ENCODE results near the gene MAML3.
"Not testable (repeated sequence)": the region's sequence is repeated elsewhere in the genome, so short reads cannot be mapped to it uniquely, and the experiment has no call there.

Gene MAML3

DNA sequence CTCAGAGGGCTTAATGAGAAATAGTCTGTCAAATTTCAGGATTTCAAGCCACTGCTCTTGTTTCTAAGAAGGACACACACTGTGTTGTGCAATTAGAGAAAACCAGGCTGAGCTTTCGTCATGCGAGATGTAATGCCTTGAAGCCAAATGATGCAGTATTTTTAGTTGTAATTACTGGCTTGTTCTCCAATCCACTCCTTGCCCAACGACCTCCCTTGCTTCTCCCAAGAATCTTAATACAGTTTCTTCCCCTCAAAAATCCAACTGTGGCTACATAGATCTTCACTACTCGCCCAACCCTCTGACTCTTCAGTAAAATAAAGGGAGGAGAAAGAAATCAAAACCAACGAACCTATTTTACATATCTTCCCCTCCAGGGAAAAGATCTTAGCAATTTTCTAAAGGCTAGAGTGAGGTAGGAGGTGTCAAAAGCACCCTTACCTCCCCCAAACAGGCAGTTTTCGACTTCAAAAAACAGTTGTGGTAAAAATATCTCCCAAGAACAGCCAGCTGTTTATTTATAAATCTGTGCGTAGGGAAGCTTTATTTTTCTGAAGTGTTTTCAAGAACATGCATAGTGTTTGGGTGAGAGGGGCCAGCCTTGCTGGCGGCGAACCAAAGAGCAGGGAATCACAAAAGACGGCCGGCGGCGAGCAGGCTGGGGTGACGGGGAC is 419.6 kb downstream of the MAML3 start:
- DNase-seq (ENCODE audit: low read depth, low spot score): no peak
- H3K27ac ChIP-seq: no peak overlapping the region

DNA sequence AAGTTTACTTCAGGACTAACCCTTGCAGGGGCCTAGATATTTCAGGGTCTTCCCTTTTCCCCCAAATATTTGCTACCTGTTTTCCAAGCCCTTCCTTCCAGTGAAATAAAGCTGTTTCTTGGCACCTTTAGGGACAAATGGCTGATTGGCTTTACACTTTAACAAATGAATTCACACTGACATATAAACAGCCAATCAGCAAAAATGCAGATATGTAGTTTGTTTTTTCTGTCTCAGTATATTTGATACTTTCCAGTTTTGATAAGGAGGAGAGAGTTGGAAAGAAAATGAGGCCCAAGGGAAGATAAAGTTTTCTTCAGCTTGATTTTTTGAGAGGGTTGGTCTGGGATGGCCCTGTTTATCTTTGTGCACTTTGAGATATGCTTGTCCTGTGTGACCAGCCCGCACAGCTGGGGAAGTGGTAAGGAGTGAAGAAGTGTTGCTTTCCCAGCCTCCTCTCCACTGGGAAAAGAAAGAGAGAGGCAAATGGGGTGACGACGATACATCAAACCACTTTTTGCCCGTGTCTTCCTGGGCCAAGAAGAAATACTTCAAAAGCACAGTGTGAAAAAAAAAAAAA is 420.9 kb downstream of the MAML3 start:
- no peak for DNase-seq (ENCODE audit: low read depth, low spot score)
- H3K27ac ChIP-seq: no peak overlapping the region

DNA sequence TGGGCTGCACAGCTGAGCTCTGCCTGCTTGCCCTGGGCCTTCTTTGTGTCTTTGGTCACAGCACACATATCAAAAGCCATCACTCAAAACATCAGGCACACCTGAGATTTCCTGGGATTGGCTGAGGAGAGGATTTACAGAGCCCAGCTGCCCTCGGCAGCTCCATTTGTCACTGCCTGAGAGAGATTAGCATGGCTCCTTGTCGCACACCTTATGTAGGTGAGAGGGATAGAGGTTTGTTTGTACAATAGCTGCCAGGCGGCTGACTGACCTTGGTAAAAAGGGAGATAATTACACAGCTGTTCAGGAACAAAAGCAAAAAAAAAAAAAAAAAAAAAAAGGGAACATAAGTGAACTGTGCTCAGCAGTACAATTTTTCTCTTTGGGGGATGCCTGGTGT is 425.1 kb downstream of the MAML3 start:
- no peak overlapping the region for H3K27ac ChIP-seq

DNA sequence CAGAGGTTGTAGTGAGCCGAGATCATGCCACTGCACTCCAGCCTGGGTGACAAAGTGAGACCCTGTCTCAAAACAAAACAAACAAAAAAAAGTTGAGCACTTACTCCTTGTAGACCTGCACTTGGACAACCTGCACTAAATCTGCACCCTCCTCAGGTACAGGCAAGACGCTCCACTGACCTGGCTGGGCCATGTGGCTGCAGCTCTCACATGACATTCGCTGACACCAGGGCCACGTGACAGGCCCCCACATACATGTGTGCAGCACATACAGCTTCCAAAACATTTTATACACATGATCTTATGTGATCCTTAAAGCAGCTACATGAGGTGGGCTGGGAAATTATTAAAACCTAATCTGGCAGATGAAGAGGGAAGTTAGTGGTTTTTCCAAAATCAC is 425.8 kb downstream of the MAML3 start:
- no peak for DNase-seq (ENCODE audit: low read depth, low spot score)

More for the DNA sequence above, 425.1 kb downstream of the MAML3 start:
- no peak for DNase-seq (ENCODE audit: low read depth, low spot score)

DNA sequence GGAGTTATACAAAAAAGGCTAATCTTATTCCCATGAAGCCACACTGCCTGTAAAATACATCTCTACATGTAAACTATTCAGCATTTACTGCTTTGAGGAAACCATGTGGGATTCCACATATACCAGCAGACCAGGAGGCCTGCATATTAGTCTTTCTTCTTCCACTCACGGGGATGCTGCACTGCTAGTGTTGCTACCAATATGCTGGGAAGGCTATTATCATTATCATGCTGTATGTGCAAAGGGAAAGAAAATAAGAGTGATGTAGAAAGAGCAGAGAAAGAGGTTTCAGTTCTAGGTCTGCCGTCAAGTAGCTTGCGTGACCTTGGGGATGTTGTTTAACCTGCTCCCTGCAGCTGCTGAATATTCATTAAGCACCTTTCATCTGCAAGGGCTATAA is 427.4 kb downstream of the MAML3 start:
- no peak overlapping the region for H3K27ac ChIP-seq
- no peak for DNase-seq (ENCODE audit: low read depth, low spot score)

More for the DNA sequence above, 425.8 kb downstream of the MAML3 start:
- no peak overlapping the region for H3K27ac ChIP-seq

DNA sequence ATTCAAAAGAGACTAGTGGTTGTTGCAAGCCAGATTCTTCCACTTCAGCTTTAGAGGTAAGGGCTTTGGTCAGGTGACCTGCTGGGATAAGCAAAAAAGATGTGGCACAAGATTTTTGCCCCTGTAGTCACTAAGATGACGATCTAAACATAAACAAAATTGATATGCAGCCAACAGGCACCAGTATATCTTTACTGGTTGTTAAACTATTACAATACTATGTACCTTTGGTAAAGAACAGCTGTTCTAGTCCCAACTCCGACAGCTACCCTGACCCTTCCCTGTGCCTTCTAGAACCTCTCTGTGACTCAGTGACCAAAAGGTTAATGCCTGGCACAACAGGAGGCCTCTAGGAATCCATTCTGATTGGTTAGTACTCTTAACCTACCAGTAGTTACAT is 428.7 kb downstream of the MAML3 start:
- no peak for DNase-seq (ENCODE audit: low read depth, low spot score)

DNA sequence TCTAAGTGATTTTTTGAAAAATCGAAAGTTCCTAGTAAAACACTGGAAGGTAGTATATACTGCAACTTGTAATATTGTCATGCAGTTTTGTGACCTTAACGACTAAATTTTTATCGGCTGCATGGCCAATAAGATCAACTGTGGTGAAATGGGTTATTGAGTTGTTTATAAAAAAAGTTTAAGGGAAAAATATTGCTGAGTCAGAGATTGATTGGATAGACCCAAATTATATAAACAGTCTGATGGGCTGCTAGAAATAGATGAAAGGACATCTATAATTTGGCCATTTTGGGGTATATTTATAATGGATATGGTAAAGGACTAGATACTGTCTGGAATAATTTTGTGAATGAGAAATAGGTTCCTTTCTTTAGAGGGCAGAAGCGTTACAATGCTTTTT is 432.2 kb downstream of the MAML3 start:
- H3K27ac ChIP-seq: no peak overlapping the region
- no peak for DNase-seq (ENCODE audit: low read depth, low spot score)

More for the DNA sequence above, 428.7 kb downstream of the MAML3 start:
- H3K27ac ChIP-seq: no peak overlapping the region

DNA sequence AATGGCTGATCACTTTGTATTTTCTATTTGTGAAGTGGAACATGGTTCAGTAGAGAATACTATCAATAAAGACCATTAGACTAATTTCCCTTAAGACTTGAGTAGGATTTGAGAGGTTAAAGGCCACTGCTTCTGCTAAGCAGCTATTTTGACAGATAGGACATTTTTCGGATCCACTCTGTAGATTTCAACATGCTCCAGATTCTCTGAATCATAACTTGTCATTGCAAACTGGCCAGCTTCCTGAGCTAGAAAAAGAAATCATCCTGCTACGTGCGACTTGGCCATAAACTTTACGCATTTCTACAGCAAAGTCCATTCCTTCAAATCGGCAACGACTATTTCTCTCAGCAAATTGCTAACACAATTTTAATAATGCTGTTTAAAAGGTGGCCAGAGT is 433.2 kb downstream of the MAML3 start:
- DNase-seq (ENCODE audit: low read depth, low spot score): no peak
- H3K27ac ChIP-seq: no peak overlapping the region

DNA sequence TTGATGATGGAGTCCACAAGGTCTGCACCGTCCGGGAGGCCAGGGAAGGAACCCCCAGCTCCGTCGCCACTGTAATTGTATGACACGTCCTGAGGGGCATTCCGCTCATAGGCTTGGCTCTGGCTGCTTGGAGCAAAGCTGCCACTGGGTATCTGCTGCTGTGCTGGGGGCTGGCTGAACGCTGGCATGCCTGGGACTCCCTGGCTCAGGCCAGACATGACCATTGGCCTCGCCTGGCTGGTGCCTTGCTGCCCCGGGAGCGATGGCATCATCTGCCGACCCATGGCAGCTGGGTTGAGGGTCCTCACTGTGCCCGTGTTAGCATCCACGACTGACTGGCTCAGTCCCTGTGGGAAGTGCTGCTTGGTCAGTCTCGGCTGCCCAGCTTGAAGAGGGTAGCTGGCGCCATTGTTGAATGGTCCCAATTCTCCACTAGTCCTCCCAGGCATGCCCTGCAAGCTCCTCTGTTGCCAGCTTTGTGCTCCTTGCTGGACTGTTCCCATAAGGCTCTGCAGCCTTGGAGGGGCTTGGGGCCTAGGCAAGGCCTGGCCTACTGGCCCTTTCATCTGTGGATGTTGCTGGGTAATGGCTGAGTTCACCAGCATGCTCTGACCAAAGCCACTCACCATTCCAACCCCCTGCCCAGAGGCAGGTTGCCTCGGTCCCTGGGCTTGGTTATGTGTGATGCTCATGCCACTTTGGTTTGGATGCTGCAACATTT is 434.4 kb downstream of the MAML3 start:
- H3K27ac ChIP-seq: no peak overlapping the region
- no peak for DNase-seq (ENCODE audit: low read depth, low spot score)

DNA sequence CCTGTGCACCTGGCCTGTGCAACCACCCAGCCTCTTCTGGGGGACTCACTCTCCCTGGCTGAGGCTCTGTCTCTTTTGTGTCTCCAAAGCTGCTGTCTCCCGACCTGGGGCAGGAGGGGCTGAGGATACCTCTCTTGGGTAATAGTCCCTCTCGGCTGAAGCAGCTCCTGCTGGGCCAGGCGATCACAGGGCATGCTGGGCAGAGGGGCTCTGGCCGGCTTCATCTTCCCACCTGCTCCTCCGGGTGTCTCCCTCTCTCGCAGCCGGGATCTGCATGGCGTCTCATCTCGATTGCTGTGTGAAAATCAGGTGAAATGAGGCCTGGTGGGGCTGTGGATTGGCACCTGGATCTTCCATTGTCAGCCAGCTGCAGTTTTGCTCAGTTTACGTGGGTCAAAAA is 435.2 kb downstream of the MAML3 start:
- no peak overlapping the region for H3K27ac ChIP-seq
- no peak for DNase-seq (ENCODE audit: low read depth, low spot score)

DNA sequence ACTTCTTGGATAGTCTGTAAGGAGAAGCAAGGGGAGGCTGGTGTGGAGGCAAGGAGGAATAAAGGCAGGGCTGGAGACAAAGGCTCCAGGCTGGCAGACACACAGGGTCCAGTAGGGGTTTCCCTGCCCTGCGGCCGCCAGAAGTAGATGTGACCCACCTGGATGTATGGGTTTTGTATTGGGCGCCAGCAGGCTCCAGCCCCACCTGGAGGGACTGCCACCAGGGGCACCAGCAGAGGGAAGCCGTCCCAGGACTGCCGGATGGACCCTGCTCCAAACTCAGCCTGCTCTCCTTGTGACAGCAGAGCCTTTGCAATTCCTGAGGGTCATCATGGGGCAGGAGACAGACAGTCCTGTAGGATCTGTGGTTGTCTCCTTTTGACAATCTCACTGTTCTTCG is 435.6 kb downstream of the MAML3 start:
- no peak overlapping the region for H3K27ac ChIP-seq
- DNase-seq (ENCODE audit: low read depth, low spot score): no peak

DNA sequence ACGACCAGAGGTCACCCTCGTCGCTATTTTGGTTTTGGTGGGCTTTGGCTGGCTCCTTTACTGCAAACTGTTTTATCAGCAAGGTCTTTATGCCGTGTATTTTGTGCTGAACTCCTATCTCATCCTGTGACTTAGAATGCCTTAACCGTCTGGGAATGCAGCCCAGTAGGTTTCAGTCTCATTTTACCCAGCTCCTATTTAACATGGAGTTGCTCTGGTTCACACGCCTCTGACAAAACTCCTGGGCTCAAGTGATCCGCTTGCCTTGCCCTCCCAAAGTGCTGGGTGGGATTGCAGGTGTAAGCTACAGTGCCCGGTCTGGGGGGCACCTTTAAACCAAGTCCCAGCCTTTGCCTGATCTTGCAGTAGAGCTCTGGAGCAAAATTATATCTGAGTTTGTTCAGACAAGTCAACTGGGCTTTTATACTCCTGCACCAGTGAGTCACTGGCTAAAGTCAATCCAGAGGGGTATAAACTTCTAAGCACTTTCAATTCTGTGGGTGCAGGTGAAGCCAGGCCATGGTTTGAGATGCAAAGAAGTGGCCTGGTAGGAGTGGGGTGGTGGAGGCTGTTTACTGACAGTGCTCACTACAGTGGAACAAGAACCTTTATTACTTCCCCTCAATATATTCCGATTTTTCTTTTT is 438.1 kb downstream of the MAML3 start:
- no peak overlapping the region for H3K27ac ChIP-seq
- DNase-seq (ENCODE audit: low read depth, low spot score): no peak

DNA sequence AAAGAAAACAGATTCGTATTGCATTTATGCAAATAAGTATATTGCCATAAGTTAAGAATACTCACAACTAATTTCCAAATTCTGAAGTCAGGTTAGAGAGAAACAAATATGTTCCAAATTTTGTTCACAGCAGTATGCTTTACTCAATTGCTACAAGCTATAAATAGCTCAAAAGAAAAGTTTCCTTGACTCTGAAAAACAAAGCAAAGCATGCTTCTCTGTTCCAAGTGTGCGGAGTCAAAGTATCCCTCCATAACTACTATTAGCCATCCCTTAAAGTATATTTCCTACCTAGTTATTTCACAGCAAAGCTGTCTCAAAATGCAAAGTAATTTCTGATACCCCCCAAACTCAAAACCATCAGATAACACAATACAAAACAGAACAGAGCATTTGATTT is 441.1 kb downstream of the MAML3 start:
- DNase-seq (ENCODE audit: low read depth, low spot score): no peak
- no peak overlapping the region for H3K27ac ChIP-seq

DNA sequence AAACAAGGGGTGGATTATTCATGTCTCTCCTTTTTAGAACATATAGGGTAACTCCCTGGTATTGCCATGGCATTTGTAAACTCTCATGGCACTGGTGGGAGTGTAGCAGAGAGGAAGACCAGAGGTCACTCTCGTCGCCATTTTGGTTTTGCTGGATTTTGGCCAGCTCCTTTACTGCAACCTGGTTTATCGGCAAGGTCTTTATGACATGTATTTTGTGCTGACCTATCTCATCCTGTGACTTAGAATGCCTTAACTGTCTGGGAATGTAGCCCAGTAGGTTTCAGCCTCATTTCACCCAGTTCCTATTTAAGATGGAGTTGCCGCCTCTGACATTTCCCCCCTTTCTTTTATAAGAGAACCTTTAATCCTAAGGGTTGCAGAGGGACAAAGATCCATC is 442.5 kb downstream of the MAML3 start:
- no peak overlapping the region for H3K27ac ChIP-seq
- DNase-seq (ENCODE audit: low read depth, low spot score): peak; percentile 39

DNA sequence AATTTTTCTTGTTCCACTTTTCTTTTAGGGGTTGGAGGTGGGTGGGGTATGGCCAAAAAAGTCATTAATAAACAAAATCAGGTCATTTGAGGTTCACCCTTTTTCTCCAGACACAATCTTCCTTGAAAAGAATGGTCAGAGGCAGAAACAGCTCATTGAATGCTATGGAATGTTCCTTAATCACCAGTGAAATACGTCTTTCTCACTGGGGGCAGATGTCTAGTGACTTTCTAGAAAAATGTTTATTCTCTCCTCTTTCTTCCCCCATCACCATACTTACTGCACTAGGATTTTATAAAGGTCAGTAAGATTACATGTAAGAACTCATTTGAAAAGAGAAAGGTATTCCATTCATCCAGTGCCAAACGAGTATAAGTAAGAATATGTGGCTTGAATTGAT is 443.9 kb downstream of the MAML3 start:
- no peak overlapping the region for H3K27ac ChIP-seq
- DNase-seq (ENCODE audit: low read depth, low spot score): no peak

DNA sequence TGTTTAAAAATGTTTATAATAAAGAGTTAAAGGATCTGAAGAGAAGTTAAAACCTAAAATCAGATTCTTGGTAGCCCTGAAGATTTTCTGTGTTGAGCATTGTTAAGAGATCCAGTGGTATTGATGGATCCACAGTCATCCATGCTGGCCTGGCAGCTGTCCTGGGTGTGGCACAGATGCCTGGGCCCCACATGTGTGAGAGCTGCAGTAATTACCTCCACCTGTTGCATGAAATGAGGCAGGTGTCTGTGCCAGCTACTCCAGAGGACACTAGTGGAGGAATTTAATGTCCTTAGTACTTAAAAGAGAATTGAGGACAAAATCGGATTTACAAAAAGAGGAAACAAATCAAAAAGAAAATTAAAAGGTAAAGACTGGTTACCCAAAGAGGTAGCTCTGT is 444.3 kb downstream of the MAML3 start:
- no peak for DNase-seq (ENCODE audit: low read depth, low spot score)
- no peak overlapping the region for H3K27ac ChIP-seq

DNA sequence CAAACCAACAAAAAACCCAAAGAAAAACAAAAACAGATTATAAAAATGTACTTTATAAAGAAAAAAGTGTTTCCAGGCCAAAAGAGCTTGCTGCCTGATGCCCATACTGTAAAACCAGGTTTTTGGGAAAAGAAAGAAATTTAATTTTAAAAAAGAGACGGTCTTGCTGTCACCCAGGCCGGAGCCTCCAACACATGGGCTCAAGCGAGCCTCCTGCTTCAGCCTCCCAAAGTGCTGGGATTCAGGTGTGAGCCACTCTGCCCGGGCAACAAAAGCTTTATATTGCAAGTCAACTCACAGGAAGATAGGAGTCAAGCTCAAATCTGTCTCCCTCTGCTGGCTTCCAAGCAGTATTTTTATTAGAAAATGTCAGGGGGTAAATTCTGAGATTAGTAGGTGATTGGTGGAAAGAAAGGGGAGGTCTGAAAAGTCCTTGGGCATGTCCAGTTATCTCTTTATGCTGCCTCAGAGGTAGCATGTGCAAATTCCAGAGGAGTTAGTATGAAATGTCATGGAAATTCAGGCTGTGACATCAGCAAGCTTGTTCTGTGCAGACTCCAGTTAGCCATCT is 449.0 kb downstream of the MAML3 start:
- no peak for DNase-seq (ENCODE audit: low read depth, low spot score)
- H3K27ac ChIP-seq: no peak overlapping the region

DNA sequence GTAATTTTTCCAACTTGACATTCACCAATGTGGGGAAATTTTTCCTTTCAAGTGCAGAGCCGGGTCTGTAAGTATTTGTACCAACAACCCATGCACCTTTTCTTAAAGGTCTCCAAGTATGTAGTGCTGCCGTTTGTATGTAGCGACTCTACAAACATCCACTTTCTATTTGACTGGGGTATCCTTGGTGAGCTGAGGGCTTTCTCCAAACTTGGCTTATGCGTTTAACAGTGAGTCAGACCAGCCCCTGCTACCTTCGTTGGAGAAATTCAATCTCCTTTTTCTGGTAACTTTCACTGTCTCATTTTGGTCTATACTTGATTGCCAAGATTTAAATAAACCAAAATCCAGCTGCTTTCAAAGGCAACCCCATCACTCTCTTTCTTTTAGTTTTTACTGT is 453.4 kb downstream of the MAML3 start:
- DNase-seq (ENCODE audit: low read depth, low spot score): no peak
- H3K27ac ChIP-seq: no peak overlapping the region

DNA sequence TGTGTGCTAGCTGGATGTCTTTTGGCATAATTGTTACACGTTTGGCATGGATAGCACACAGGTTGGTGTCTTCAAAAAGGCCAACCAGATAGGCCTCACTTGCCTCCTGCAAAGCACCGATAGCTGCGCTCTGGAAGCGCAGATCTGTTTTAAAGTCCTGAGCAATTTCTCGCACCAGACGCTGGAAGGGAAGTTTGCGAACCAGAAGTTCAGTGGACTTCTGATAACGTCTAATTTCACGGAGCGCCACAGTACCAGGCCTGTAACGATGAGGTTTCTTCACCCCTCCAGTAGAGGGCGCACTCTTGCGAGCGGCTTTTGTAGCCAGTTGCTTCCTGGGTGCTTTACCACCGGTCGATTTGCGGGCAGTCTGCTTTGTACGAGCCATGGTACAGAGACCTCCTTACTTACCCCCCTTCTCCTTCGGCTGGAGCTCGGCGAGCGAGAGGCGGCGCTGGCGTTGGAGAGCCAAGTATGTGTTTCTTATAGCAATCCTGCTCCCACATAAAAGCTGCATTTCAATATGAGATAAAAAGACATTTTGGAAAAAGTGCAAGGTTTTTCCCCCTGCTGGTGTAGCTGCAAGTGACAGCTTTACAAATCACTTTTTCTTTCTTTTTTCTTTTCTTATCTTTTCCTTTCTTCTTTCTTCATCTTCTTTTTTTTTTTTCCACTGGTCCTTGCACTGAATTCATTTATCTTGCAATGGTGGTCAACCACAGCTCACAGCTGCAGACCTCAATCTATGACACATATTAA is 455.6 kb downstream of the MAML3 start:
- H3K27ac ChIP-seq; DNase-seq (ENCODE audit: low read depth, low spot score): not testable (repeated sequence)

DNA sequence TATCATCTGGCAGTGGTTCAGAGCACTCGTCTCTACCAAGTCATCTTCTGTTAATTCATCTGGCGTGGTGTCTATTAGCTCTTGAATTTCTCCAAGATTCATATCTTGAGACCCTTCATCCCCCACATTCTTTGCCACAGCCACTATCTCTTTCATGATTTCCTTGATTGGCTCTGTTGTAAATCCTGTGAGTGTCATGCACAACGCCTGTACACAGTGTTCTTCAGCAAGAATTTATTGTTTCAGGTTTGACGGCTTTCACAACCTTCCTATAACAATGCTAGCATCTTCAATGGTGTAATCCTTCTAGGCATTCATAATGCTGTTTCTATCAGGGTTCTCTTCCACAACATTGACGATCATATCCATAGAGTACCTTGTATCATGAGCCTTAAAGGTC is 457.5 kb downstream of the MAML3 start:
- DNase-seq (ENCODE audit: low read depth, low spot score): no peak

More for the DNA sequence above, 457.5 kb downstream of the MAML3 start:
- no peak overlapping the region for H3K27ac ChIP-seq
